Caki2 (cell line): ENCODE results near the gene SPG11. TPM values are rescaled to one million over a fixed set of nuclear protein-coding genes. Genes with fewer than 3 reads are reported as not detected.
"Not testable (repeated sequence)": the region's sequence is repeated elsewhere in the genome, so short reads cannot be mapped to it uniquely, and the experiment has no call there.

Experiments used
- DNase-seq: peaks from one replicate; pipeline ENCODE4 v3.0.0-alpha.2; 2015; ENCODE audit warnings: low read depth
- in situ Hi-C: cut with HindIII; loops from 2 replicates; pipeline ENCODE4 v1.10.0; 2016; ENCODE audit warnings: low sequenced_read_pairs, low pct_unique_long_range_greater_than_20kb, mixed read lengths
- total RNA-seq: library from RNA; depleted of rRNA; stranded (reverse); fragments of >200 nt; shearing (Covaris generic); gene quantifications from 2 replicates; pipeline ENCODE4 v1.2.3, GENCODE V29; 2014; ENCODE audit warnings: low replicate concordance; rRNA removed

Gene SPG11, protein sequence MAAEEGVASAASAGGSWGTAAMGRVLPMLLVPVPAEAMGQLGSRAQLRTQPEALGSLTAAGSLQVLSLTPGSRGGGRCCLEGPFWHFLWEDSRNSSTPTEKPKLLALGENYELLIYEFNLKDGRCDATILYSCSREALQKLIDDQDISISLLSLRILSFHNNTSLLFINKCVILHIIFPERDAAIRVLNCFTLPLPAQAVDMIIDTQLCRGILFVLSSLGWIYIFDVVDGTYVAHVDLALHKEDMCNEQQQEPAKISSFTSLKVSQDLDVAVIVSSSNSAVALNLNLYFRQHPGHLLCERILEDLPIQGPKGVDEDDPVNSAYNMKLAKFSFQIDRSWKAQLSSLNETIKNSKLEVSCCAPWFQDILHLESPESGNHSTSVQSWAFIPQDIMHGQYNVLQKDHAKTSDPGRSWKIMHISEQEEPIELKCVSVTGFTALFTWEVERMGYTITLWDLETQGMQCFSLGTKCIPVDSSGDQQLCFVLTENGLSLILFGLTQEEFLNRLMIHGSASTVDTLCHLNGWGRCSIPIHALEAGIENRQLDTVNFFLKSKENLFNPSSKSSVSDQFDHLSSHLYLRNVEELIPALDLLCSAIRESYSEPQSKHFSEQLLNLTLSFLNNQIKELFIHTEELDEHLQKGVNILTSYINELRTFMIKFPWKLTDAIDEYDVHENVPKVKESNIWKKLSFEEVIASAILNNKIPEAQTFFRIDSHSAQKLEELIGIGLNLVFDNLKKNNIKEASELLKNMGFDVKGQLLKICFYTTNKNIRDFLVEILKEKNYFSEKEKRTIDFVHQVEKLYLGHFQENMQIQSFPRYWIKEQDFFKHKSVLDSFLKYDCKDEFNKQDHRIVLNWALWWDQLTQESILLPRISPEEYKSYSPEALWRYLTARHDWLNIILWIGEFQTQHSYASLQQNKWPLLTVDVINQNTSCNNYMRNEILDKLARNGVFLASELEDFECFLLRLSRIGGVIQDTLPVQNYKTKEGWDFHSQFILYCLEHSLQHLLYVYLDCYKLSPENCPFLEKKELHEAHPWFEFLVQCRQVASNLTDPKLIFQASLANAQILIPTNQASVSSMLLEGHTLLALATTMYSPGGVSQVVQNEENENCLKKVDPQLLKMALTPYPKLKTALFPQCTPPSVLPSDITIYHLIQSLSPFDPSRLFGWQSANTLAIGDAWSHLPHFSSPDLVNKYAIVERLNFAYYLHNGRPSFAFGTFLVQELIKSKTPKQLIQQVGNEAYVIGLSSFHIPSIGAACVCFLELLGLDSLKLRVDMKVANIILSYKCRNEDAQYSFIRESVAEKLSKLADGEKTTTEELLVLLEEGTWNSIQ (N-terminal part only)
- 19.3 and 38.1 TPM in 2 replicates for total RNA-seq

DNA sequence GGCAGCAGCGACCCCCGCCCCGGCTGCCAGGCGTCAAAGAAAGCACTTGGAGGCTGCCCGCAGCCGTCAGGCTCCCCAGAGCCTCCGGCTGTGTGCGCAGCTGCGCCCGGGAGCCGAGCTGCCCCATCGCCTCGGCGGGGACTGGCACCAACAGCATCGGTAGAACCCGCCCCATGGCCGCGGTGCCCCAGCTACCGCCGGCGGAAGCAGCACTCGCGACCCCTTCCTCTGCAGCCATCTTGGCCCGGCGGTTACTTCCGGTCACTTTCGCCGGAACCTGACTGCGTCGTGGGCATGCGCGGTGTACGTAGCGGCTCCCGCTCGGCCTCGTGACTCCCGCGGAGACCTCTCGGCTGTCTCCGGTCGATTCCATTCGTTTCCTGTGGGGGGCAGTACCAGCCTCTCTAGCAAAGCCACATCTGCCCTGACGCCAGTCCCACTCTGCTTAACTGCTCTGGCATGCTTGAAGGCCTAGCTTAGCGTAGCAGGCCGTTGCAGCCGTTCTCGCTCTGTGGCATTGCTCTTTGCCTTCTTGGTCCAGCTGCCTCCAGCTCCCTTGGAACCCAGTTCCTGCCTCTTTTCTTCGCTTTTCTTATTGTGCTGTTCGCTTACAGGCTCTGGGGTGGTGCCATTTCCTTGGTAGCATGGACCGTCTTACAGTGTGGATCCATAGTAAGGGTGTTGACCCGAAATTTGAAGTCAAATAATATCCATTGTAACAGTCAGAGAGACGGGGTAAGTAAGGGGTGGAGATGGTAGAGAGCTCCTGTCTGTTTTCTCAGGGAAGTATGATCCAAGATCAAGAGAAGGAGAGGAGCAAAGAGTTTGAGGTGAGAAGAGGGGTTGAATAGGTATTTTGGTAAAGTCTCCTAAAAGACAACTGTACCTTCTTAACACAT is at the start of gene SPG11:
TSS of gene SPG11 (minus strand) at position 253 of the 899 bp plus-strand sequence. CDS start at position 238, 15 bp downstream.
- in situ Hi-C loops, result no loop called here
- peak; percentile 94 for DNase-seq

- in situ Hi-C loops, result no loop called here
- peak; percentile 77 for DNase-seq
Measured at GRCh38 chr15:44712346-44713005, 49.0 kb upstream of the SPG11 start.

- peak; percentile 11 for DNase-seq
- in situ Hi-C loops, result no loop called here
Measured at GRCh38 chr15:44711743-44712345, 48.4 kb upstream of the SPG11 start.

DNA sequence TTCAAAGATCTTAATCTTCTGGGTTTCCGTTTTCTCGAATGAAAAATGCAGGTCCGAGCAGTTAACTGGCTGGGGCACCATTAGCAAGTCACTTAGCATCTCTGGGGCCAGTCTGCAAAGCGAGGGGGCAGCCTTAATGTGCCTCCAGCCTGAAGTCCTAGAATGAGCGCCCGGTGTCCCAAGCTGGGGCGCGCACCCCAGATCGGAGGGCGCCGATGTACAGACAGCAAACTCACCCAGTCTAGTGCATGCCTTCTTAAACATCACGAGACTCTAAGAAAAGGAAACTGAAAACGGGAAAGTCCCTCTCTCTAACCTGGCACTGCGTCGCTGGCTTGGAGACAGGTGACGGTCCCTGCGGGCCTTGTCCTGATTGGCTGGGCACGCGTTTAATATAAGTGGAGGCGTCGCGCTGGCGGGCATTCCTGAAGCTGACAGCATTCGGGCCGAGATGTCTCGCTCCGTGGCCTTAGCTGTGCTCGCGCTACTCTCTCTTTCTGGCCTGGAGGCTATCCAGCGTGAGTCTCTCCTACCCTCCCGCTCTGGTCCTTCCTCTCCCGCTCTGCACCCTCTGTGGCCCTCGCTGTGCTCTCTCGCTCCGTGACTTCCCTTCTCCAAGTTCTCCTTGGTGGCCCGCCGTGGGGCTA is 47.8 kb upstream of the SPG11 start, which contains the start of the genes B2M and PATL2:
TSS of gene B2M (plus strand) at position 422 of the 647 bp plus-strand sequence. CDS start at position 452, 30 bp downstream.
TSS of gene PATL2 (minus strand) at position 228 of the 647 bp plus-strand sequence. CDS start 34,833 bp downstream, outside the sequence.
- DNase-seq, result peak; percentile 96
- in situ Hi-C loops, result no loop called here

DNA sequence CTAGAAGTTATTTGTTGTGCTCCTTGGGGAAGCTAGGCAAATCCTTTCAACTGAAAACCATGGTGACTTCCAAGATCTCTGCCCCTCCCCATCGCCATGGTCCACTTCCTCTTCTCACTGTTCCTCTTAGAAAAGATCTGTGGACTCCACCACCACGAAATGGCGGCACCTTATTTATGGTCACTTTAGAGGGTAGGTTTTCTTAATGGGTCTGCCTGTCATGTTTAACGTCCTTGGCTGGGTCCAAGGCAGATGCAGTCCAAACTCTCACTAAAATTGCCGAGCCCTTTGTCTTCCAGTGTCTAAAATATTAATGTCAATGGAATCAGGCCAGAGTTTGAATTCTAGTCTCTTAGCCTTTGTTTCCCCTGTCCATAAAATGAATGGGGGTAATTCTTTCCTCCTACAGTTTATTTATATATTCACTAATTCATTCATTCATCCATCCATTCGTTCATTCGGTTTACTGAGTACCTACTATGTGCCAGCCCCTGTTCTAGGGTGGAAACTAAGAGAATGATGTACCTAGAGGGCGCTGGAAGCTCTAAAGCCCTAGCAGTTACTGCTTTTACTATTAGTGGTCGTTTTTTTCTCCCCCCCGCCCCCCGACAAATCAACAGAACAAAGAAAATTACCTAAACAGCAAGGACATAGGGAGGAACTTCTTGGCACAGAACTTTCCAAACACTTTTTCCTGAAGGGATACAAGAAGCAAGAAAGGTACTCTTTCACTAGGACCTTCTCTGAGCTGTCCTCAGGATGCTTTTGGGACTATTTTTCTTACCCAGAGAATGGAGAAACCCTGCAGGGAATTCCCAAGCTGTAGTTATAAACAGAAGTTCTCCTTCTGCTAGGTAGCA is 47.0 kb upstream of the SPG11 start:
- in situ Hi-C loops, result no loop called here
- peak; percentile 48 for DNase-seq

GRCh38 chr15:44706946-44707636 is 43.6 kb upstream of the SPG11 start:
- DNase-seq, result no peak
- in situ Hi-C loops, result no loop called here

DNA sequence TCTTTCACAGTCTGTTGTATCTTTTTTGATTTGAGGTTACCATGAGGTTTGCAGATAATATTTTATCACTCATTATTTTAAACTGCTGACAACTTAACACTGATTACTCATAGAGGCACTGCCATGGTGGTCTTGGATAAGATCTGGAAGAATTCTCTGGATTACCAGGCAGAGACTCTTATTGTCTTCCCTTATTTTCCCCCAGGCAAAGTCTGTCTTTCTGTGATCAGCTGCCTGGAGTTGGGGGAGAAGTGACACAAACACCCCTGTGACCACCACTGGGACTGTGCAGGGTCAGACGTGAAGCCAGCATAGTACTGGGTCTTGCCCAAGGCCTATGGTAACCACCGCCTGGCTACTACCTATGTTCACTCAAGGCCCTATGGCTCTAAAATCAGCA is 42.9 kb upstream of the SPG11 start:
- DNase-seq, result no peak
- in situ Hi-C loops, result no loop called here

DNA sequence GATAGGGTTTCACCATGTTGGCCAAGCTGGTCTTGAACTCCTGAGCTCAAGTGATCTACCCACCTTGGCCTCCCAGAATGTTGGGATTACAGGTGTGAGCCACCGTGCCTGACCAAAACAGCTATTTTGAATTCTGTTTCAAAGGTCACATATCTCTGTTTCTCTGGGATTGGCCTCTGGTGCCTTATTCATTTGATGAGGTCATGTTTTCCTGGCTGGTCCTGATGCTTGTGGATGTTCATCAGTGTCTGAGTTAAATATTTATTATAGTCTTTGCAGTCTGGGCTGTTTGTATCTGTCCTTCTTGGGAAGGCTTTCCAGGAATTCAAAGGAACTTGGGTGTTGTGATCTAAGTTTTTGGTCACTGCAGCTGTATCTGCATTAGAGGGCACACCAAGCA is 42.5 kb upstream of the SPG11 start:
- no peak for DNase-seq
- in situ Hi-C loops, result no loop called here

DNA sequence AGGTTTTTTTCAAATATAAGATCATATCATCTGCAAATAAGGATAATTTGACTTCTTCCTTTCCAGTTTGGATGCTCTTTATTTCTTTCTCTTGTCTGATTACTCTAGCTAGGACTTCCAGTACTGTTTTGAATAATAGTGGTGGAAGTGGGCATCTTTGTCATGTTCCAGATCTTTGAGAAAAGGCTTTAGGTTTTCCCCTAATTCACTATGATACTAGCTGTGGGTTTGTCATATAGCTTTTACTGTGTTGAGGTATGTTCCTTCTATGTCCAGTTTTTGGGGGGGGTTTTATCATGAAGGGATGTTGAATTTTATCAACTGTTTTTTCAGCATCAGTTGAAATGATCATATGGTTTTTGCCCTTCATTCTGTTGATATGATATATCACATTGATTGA is 37.2 kb upstream of the SPG11 start:
- in situ Hi-C loops, result not testable (repeated sequence)

GRCh38 chr15:44698641-44699040 is 35.2 kb upstream of the SPG11 start:
- in situ Hi-C loops, result no loop called here

More for the DNA sequence above, 37.2 kb upstream of the SPG11 start:
- not testable (repeated sequence) for DNase-seq

DNA sequence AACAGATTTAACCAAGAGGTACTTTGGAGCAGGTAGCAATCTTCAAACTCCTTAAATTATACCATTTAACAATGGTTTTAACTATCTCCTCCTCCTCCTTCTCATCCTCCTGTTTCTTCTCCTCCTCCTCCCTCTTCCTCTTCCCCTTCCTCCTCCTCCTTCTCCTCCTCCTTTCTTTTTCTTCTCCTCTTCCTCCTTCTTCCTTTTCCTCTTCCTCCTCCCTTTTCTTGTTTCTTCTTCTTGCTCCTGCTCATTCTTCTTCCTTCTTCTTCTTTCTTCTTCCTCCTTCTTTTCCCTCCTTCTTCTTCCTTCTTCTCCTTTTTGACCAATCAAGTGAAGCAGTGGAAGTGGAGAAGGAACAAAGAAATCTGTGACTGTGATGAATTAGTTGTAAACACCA is 33.6 kb upstream of the SPG11 start:
- in situ Hi-C loops, result no loop called here
- no peak for DNase-seq

More at GRCh38 chr15:44698641-44699040, 35.2 kb upstream of the SPG11 start:
- DNase-seq, result no peak

- no peak for DNase-seq
- in situ Hi-C loops, result no loop called here
Measured at GRCh38 chr15:44695294-44695693, 31.8 kb upstream of the SPG11 start.

DNA sequence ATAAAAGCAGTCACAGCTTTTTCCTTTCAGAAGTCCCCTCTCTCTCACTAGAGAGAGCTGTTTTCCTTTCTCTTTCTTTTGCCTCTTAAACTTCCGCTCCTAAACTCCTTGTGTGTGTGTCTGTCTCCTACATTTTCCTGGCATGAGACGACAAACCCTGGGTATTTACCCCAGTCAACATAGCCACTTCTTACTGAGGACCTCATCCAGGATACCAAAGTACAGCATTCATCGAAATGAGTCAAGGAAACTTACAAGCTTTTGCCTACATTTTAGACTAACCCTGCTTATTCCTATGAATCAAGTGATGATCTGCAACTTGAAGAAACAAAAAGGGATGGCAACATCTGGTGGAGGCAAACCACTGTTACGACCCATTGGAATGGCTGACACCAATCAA is 31.0 kb upstream of the SPG11 start:
- DNase-seq, result no peak
- in situ Hi-C loops, result no loop called here

GRCh38 chr15:44692659-44693058 is 29.2 kb upstream of the SPG11 start:
- no peak for DNase-seq
- in situ Hi-C loops, result no loop called here
